GM12878 (cell line): Measurements from ENCODE around the gene OR13C8. TPM values are rescaled to one million over a fixed set of nuclear protein-coding genes. Genes with fewer than 3 reads are reported as not detected.

ENCODE experiments used
- ATAC-seq: fragments of 200-7000 bp; cut with Tn5 transposase; 3 replicates; pipeline ENCODE4 v1.9.1; 2020; ENCODE audit warnings: mild to moderate bottlenecking, moderate library complexity
- BruUV-seq: library from RNA; stranded (reverse); fragments of 400-500 nt; replicated peaks from 2 replicates; lab custom pipeline; 2021; lab: Mats Ljungman, UMichigan
- CTCF ChIA-PET: fragments of 300-600 bp; sonication (Branson Sonifier 250); formaldehyde crosslinking; extraction: SDS; loops from one replicate; lab custom pipeline; 2021; ENCODE audit warnings: inconsistent platforms; lab: Yijun Ruan, JAX
- POLR2A ChIA-PET: fragments of 350-600 bp; formaldehyde crosslinking; extraction: SDS; loops from one replicate; lab custom pipeline; 2021; ENCODE audit warnings: inconsistent platforms; lab: Charles Lee
- RAD21 ChIA-PET: fragments of 300-600 bp; sonication (Branson Sonifier 250); formaldehyde crosslinking; loops from one replicate; lab custom pipeline; 2023; ENCODE audit warnings: antibody characterized with exemption; ENCODE audit not compliant: unreplicated experiment; lab: Charles Lee
- SMC1A ChIA-PET: fragments of 300-600 bp; sonication (Branson Sonifier 250); formaldehyde crosslinking; loops from one replicate; lab custom pipeline; 2023; ENCODE audit not compliant: unreplicated experiment, uncharacterized antibody; lab: Charles Lee
- DNase-seq: peaks from one replicate; pipeline ENCODE4 v3.0.0-alpha.2; 2011; ENCODE audit warnings: low read depth, low spot score
- FAIRE-seq: peaks from 3 replicates; lab custom pipeline; 2011; peaks lifted over from hg19 to GRCh38; lab: Jason Lieb, UNC
- H2AFZ ChIP-seq: 2 replicates; pipeline ENCODE4 v1.6.0; 2011; ENCODE audit warnings: low read depth, low read length, control low read depth; ENCODE audit not compliant: control insufficient read depth
- H3K27ac ChIP-seq: 2 replicates; pipeline ENCODE4 v1.5.1; 2011; ENCODE audit warnings: control low read depth; ENCODE audit not compliant: control insufficient read depth, insufficient read depth
- H3K27me3 ChIP-seq, 2 experiments: replicated peaks in 1 of 2; 2 replicates each; pipeline versions ENCODE4 v1.6.0 to v1.6.1; 2011; ENCODE audit warnings: low read length in 1 of 2; ENCODE audit not compliant: control insufficient read depth in 2 of 2, insufficient read depth in 2 of 2
- H3K36me3 ChIP-seq, 2 experiments: 2 replicates each; pipeline ENCODE4 v1.5.1; 2011; ENCODE audit warnings: low read length in 1 of 2; ENCODE audit not compliant: control insufficient read depth in 2 of 2, insufficient read depth in 2 of 2
- H3K4me1 ChIP-seq: 2 replicates; pipeline ENCODE4 v1.6.1; 2011; ENCODE audit warnings: mild to moderate bottlenecking, low read length, moderate library complexity, mixed read lengths; ENCODE audit not compliant: control insufficient read depth, insufficient read depth
- H3K4me2 ChIP-seq: 2 replicates; pipeline ENCODE4 v1.6.0; 2011; ENCODE audit warnings: control low read depth; ENCODE audit not compliant: control insufficient read depth, insufficient read depth
- H3K4me3 ChIP-seq: fragments of 200-600 bp; sonication (generic); 2 replicates; pipeline ENCODE4 v1.5.1; 2016
- H3K79me2 ChIP-seq: 2 replicates; pipeline ENCODE4 v1.6.0; 2011; ENCODE audit warnings: low read length; ENCODE audit not compliant: control insufficient read depth, insufficient read depth
- H3K9ac ChIP-seq: 2 replicates; pipeline ENCODE4 v1.8.0; 2011; ENCODE audit warnings: low read length, control low read depth, mixed read lengths; ENCODE audit not compliant: control insufficient read depth, insufficient read depth
- H3K9me3 ChIP-seq: replicated peaks from 3 replicates; pipeline ENCODE4 v1.5.1; 2011; ENCODE audit warnings: mild to moderate bottlenecking, low read length; ENCODE audit not compliant: control insufficient read depth, insufficient read depth
- H4K20me1 ChIP-seq: 2 replicates; pipeline ENCODE4 v1.6.0; 2011; ENCODE audit not compliant: control insufficient read depth, insufficient read depth
- CBX5 ChIP-seq: sonication (generic); IDR thresholded peaks from 2 replicates; pipeline ENCODE4 v1.6.1; 2016; ENCODE audit warnings: low read depth, moderate library complexity, mild to moderate bottlenecking, inconsistent platforms
- DPF2 ChIP-seq: fragments of 450-650 bp; IDR thresholded peaks from 2 replicates; pipeline ENCODE4 v1.6.1; 2017; ENCODE audit warnings: mild to moderate bottlenecking
- GABPA ChIP-seq: IDR thresholded peaks from 2 replicates; pipeline ENCODE4 v1.6.1; 2014; ENCODE audit warnings: antibody characterized with exemption, low read depth, mild to moderate bottlenecking, inconsistent platforms
- JUND ChIP-seq: IDR thresholded peaks from 2 replicates; pipeline ENCODE4 v1.6.1; 2012; ENCODE audit warnings: low read depth, mild to moderate bottlenecking, low read length, improper control_type of control experiment, moderate library complexity
- MYC ChIP-seq: IDR thresholded peaks from 2 replicates; pipeline ENCODE4 v1.6.1; 2011; ENCODE audit warnings: mild to moderate bottlenecking, low read length, moderate library complexity, inconsistent platforms; ENCODE audit not compliant: insufficient read depth, insufficient replicate concordance, insufficient read length, severe bottlenecking
- NRF1 ChIP-seq: conservative IDR thresholded peaks from 2 replicates; pipeline ENCODE4 v1.6.1; 2011; ENCODE audit warnings: mild to moderate bottlenecking, low read depth, low read length, improper control_type of control experiment
- TCF7 ChIP-seq: IDR thresholded peaks from 2 replicates; pipeline ENCODE4 v1.6.1; 2014; ENCODE audit warnings: antibody characterized with exemption, borderline replicate concordance
- WGBS: methylation state at CpG from one replicate; pipeline ENCODE4 v1.1.6; 2016; ENCODE audit warnings: low lambda C conversion rate; ENCODE audit not compliant: insufficient replicate concordance, insufficient coverage; ENCODE audit errors: missing lambda C conversion rate; 5-methylcytosine and 5-hydroxymethylcytosine counted together
- in situ Hi-C: fragments of 300-500 bp; cut with MboI; formaldehyde crosslinking; loops from 9 replicates; pipeline ENCODE4 v1.14.3; 2018; ENCODE audit warnings: mixed read lengths
- intact Hi-C: fragments of 100-400 bp; cut with micrococcal nuclease; formaldehyde crosslinking; loops from one replicate; pipeline ENCODE4 v1.14.2; 2022; ENCODE audit not compliant: unreplicated experiment
- polyA plus RNA-seq, 11 experiments: library from polyadenylated mRNA; depleted of rRNA in 4 of 11; unstranded in 6 of 11; stranded (reverse) in 5 of 11; fragments of >200 nt; fragmentation: Nextera tagmentation in 4 of 11; fragmentation: Illumina TruSeq in 1 of 11; extraction: Ambion mirVana in 4 of 11; extraction: Trizol in 1 of 11; gene quantifications; 1 replicate in 1 of 11; 2 replicates in 10 of 11; pipeline versions ENCODE4 v1.2.1 to v1.2.3, GENCODE V29; 2011 to 2016; ENCODE audit warnings: inconsistent platforms in 2 of 11, missing spikeins in 2 of 11, low read depth in 1 of 11
- total RNA-seq, 4 experiments: library from RNA; depleted of rRNA in 3 of 4; stranded (reverse); fragments of >200 nt in 3 of 4; fragmentation: Illumina TruSeq in 1 of 4; extraction: Trizol in 1 of 4; gene quantifications; 2 replicates each; pipeline versions ENCODE4 v1.2.1 to v1.2.3, GENCODE V29; 2013 to 2021
- TF ChIP-seq, protein P1 (sequence below), 3 experiments: IDR thresholded peaks in 2 of 3; conservative IDR thresholded peaks in 1 of 3; 2 replicates each; pipeline ENCODE4 v1.5.1; 2011; ENCODE audit warnings: low read depth in 3 of 3, low read length in 3 of 3, mild to moderate bottlenecking in 3 of 3, control low read depth in 2 of 3, moderate library complexity in 2 of 3, inconsistent platforms in 1 of 3, mixed read lengths in 1 of 3; ENCODE audit not compliant: control insufficient read depth in 2 of 3, insufficient read depth in 1 of 3; ENCODE audit errors: extremely low read depth in 1 of 3
- TF ChIP-seq, protein P2 (sequence below): fragments of 150-350 bp; IDR thresholded peaks from 2 replicates; pipeline ENCODE4 v1.6.1; 2016; ENCODE audit warnings: low read depth, low read length
- TF ChIP-seq, protein P3 (sequence below): IDR thresholded peaks from 2 replicates; pipeline ENCODE4 v1.6.1; 2012; ENCODE audit warnings: low read depth, low read length, improper control_type of control experiment

OR13C8 gene
- total and polyA plus RNA-seq, 10 of the 15 experiments (the other 5 are each of a cell fraction or from before 2014, with no cell fraction given): not detected

DNA sequence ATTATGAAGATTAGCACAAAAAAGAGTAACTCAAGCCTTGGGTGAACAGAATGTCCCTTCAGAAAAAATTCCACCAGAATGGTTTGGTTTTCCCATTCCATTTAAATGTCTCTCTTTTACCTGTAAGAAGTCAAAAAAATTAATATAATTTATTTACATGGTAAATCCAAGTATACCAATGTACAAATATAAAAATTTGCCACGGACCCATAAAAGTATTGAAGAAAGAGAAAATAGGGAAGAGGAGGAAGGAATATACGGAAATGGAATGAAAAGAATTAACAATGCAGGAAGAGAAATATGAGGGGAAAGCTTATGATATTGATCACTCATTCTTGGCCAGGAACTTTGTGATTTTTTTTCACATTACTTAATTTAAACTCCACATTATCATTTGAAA, 49.1 kb downstream of the OR13C8 start, which contains the start of gene OR13C9:
Gene OR13C9 (minus strand): TSS at position 101 of the 400 bp plus-strand sequence. CDS start 0 bp downstream, at position 101.
- H3K4me2 ChIP-seq: no peak within 1 kb of the TSS
- CTCF ChIA-PET: interaction anchor here (1.5 kb wide), 1 partner anchor 22 kb away, joined by 3 read pairs; no protein-coding TSS in a partner anchor
- no peak within 1 kb of the TSS for H3K27ac ChIP-seq
- H3K4me1 ChIP-seq: no peaks in the 10 kb centered on the region
- intact Hi-C loops (no loop called here), in situ Hi-C loops (no loop called here)
- FAIRE-seq (no peak), ATAC-seq (no peak)
- H4K20me1 ChIP-seq: no peaks in the 10 kb centered on the region
- H3K9me3 ChIP-seq: no peaks in the 10 kb centered on the region
- no peaks in the 10 kb centered on the region for H3K27me3 ChIP-seq
- no peaks in the 10 kb centered on the region for H3K79me2 ChIP-seq
- no TSS peak for BruUV-seq
- SMC1A ChIA-PET: no interaction called here
- POLR2A ChIA-PET: no interaction called here
- TF ChIP-seq JUND: no peak
- no peak for TF ChIP-seq MYC
- TF ChIP-seq, protein P1, sequence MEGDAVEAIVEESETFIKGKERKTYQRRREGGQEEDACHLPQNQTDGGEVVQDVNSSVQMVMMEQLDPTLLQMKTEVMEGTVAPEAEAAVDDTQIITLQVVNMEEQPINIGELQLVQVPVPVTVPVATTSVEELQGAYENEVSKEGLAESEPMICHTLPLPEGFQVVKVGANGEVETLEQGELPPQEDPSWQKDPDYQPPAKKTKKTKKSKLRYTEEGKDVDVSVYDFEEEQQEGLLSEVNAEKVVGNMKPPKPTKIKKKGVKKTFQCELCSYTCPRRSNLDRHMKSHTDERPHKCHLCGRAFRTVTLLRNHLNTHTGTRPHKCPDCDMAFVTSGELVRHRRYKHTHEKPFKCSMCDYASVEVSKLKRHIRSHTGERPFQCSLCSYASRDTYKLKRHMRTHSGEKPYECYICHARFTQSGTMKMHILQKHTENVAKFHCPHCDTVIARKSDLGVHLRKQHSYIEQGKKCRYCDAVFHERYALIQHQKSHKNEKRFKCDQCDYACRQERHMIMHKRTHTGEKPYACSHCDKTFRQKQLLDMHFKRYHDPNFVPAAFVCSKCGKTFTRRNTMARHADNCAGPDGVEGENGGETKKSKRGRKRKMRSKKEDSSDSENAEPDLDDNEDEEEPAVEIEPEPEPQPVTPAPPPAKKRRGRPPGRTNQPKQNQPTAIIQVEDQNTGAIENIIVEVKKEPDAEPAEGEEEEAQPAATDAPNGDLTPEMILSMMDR (IDR thresholded peaks at IDR 0.05 in 2 of 3, conservative IDR thresholded peaks at IDR 0.05 in 1 of 3; ENCODE audit: control insufficient read depth in 2 of 3, extremely low read depth in 1 of 3, insufficient read depth in 1 of 3, low read depth in 3 of 3, low read length in 3 of 3): no peak
- TF ChIP-seq TCF7: no peak
- TF ChIP-seq NRF1: no peak
- TF ChIP-seq GABPA: no peak
- TF ChIP-seq, protein P2, sequence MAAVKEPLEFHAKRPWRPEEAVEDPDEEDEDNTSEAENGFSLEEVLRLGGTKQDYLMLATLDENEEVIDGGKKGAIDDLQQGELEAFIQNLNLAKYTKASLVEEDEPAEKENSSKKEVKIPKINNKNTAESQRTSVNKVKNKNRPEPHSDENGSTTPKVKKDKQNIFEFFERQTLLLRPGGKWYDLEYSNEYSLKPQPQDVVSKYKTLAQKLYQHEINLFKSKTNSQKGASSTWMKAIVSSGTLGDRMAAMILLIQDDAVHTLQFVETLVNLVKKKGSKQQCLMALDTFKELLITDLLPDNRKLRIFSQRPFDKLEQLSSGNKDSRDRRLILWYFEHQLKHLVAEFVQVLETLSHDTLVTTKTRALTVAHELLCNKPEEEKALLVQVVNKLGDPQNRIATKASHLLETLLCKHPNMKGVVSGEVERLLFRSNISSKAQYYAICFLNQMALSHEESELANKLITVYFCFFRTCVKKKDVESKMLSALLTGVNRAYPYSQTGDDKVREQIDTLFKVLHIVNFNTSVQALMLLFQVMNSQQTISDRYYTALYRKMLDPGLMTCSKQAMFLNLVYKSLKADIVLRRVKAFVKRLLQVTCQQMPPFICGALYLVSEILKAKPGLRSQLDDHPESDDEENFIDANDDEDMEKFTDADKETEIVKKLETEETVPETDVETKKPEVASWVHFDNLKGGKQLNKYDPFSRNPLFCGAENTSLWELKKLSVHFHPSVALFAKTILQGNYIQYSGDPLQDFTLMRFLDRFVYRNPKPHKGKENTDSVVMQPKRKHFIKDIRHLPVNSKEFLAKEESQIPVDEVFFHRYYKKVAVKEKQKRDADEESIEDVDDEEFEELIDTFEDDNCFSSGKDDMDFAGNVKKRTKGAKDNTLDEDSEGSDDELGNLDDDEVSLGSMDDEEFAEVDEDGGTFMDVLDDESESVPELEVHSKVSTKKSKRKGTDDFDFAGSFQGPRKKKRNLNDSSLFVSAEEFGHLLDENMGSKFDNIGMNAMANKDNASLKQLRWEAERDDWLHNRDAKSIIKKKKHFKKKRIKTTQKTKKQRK: no peak
- no peak for TF ChIP-seq CBX5
- TF ChIP-seq DPF2: no peak
- TF ChIP-seq, protein P3, sequence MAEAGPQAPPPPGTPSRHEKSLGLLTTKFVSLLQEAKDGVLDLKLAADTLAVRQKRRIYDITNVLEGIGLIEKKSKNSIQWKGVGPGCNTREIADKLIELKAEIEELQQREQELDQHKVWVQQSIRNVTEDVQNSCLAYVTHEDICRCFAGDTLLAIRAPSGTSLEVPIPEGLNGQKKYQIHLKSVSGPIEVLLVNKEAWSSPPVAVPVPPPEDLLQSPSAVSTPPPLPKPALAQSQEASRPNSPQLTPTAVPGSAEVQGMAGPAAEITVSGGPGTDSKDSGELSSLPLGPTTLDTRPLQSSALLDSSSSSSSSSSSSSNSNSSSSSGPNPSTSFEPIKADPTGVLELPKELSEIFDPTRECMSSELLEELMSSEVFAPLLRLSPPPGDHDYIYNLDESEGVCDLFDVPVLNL: no peak
- TF ChIP-seq, all 136 proteins: peak for 0
- no peak for DNase-seq
- 11% methylated on average over 2 of the region's 2 CpGs for WGBS
- RAD21 ChIA-PET: no interaction called here
- Histone ChIP-seq H2AFZ (no peak within 1 kb of the TSS), H3K4me3 (no peak within 1 kb of the TSS), H3K36me3 (no peaks in the 10 kb centered on the region), H3K9ac (no peak within 1 kb of the TSS)
